ENCODE data around the gene ZNF217. TPM values are rescaled to one million over a fixed set of nuclear protein-coding genes. Genes with fewer than 3 reads are reported as not detected.
"Not testable (repeated sequence)": the region's sequence is repeated elsewhere in the genome, so short reads cannot be mapped to it uniquely, and the experiment has no call there.

The ZNF217 gene
- total and polyA plus RNA-seq, 2 donors (not counting 1 experiment from before 2014, with no cell fraction given) = 14.5 to 22.0 TPM

- H3K4me2 ChIP-seq (ENCODE audit: extremely low read depth, insufficient read depth, low read length) = peak overlapping the region; percentile 77
- not testable (repeated sequence) for H2AFZ ChIP-seq (ENCODE audit: low read length); H3K27me3 ChIP-seq (ENCODE audit: control insufficient read depth, insufficient read depth, low read length); H4K20me1 ChIP-seq (ENCODE audit: control insufficient read depth, extremely low read depth, insufficient read depth, low read length); H3K9ac ChIP-seq (ENCODE audit: insufficient read depth, low read length); H3K36me3 ChIP-seq (ENCODE audit: control insufficient read depth, insufficient read depth, low read length); H3K9me3 ChIP-seq (ENCODE audit: control insufficient read depth, insufficient read depth, low read depth, low read length); DNase-seq (ENCODE audit: low read depth in 2 of 2); H3K4me1 ChIP-seq (ENCODE audit: control insufficient read depth, extremely low read depth, insufficient read depth, low read length)
- H3K4me3 ChIP-seq (replicated peaks in 1 of 4; ENCODE audit: control extremely low read depth in 1 of 4, insufficient read depth in 1 of 4, low read depth in 3 of 4, low read length in 4 of 4) = peak overlapping the region; percentile 3 to 49 (median 31)
- H3K79me2 ChIP-seq (ENCODE audit: control insufficient read depth, insufficient read depth, low read length) = peaks cover 79% of the 10 kb centered on the region
- H3K27ac ChIP-seq (ENCODE audit: insufficient read depth, low read length) = peak overlapping the region; percentile 0
Measured at GRCh38 chr20:53589321-53590065, 4.1 kb downstream of the ZNF217 start.

DNA sequence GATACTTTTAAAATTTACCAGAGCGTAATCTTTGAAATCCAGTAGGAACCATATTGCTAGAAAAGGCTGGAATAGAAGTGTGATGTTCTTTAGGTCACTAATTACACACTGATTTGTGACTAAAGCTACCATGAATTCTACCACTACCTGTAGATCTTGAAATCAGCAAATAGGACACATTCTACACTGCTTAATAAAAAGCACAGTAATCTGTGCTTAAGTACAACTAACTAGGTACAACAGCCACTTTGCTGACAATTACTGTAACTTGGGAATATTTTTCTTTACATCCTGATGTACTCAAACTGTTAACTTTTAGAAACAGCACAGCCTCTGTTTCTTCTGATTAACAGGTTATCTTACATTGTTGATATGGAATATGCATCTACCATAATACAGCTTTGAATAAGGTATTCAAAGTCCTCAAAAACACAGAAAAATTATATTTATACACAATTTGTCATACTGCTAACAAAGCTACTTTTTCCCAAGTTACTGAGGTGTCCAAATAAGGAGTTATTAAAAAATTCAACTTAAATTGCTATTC is 6.4 kb downstream of the ZNF217 start:
- H4K20me1 ChIP-seq (ENCODE audit: control insufficient read depth, extremely low read depth, insufficient read depth, low read length); H3K4me3 ChIP-seq (replicated peaks in 1 of 4; ENCODE audit: control extremely low read depth in 1 of 4, insufficient read depth in 1 of 4, low read depth in 3 of 4, low read length in 4 of 4); H2AFZ ChIP-seq (ENCODE audit: low read length); H3K4me2 ChIP-seq (ENCODE audit: extremely low read depth, insufficient read depth, low read length); H3K9ac ChIP-seq (ENCODE audit: insufficient read depth, low read length); H3K27ac ChIP-seq (ENCODE audit: insufficient read depth, low read length); DNase-seq (ENCODE audit: low read depth in 2 of 2); H3K9me3 ChIP-seq (ENCODE audit: control insufficient read depth, insufficient read depth, low read depth, low read length); H3K36me3 ChIP-seq (ENCODE audit: control insufficient read depth, insufficient read depth, low read length); H3K4me1 ChIP-seq (ENCODE audit: control insufficient read depth, extremely low read depth, insufficient read depth, low read length); H3K27me3 ChIP-seq (ENCODE audit: control insufficient read depth, insufficient read depth, low read length): not testable (repeated sequence)
- peaks cover 83% of the 10 kb centered on the region for H3K79me2 ChIP-seq (ENCODE audit: control insufficient read depth, insufficient read depth, low read length)

DNA sequence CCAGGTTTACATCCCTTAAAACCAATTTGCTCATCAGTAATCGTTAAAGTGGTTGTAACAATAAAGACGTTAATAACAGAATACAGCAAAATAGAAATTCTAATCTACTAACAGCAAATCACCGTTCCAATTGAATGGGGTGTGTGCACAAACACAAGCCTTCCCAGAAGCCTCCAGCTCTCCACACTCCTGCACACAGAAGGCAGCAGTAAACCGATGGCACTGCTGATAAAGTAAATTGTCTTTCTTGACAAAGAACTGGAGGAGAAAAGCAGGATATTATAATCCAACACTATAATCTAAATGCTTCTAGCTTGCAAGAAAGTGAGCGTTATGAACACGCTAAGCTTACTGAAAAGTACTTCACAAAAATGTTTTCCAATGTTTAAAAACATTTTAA is 7.0 kb downstream of the ZNF217 start:
- Histone ChIP-seq H3K9ac (ENCODE audit: insufficient read depth, low read length) (no peak overlapping the region), H3K27me3 (ENCODE audit: control insufficient read depth, insufficient read depth, low read length) (no peaks in the 10 kb centered on the region), H3K79me2 (ENCODE audit: control insufficient read depth, insufficient read depth, low read length) (peaks cover 83% of the 10 kb centered on the region), H3K36me3 (ENCODE audit: control insufficient read depth, insufficient read depth, low read length) (peaks cover 9% of the 10 kb centered on the region), H3K4me3 (replicated peaks in 1 of 4; ENCODE audit: control extremely low read depth in 1 of 4, insufficient read depth in 1 of 4, low read depth in 3 of 4, low read length in 4 of 4) (no peak overlapping the region), H4K20me1 (ENCODE audit: control insufficient read depth, extremely low read depth, insufficient read depth, low read length) (no peaks in the 10 kb centered on the region), H3K27ac (ENCODE audit: insufficient read depth, low read length) (no peak overlapping the region), H2AFZ (ENCODE audit: low read length) (no peak overlapping the region), H3K4me1 (ENCODE audit: control insufficient read depth, extremely low read depth, insufficient read depth, low read length) (peaks cover 11% of the 10 kb centered on the region), H3K4me2 (ENCODE audit: extremely low read depth, insufficient read depth, low read length) (no peak overlapping the region), H3K9me3 (ENCODE audit: control insufficient read depth, insufficient read depth, low read depth, low read length) (no peaks in the 10 kb centered on the region)
- no peak for TF ChIP-seq EZH2 (IDR thresholded peaks at IDR 0.05; ENCODE audit: low read length, missing control alignments)
- no peak for TF ChIP-seq CTCF (conservative IDR thresholded peaks at IDR 0.05 in 1 of 2, IDR thresholded peaks at IDR 0.05 in 1 of 2; ENCODE audit: low read depth in 1 of 2, low read length in 2 of 2)
- DNase-seq (ENCODE audit: low read depth in 2 of 2) = no peak

GRCh38 chr20:53585910-53586309 is 7.7 kb downstream of the ZNF217 start:
- DNase-seq (ENCODE audit: low read depth in 2 of 2); H3K9ac ChIP-seq (ENCODE audit: insufficient read depth, low read length); H3K4me2 ChIP-seq (ENCODE audit: extremely low read depth, insufficient read depth, low read length); H3K4me3 ChIP-seq (replicated peaks in 1 of 4; ENCODE audit: control extremely low read depth in 1 of 4, insufficient read depth in 1 of 4, low read depth in 3 of 4, low read length in 4 of 4); H4K20me1 ChIP-seq (ENCODE audit: control insufficient read depth, extremely low read depth, insufficient read depth, low read length); H3K27me3 ChIP-seq (ENCODE audit: control insufficient read depth, insufficient read depth, low read length); H3K9me3 ChIP-seq (ENCODE audit: control insufficient read depth, insufficient read depth, low read depth, low read length); H2AFZ ChIP-seq (ENCODE audit: low read length): not testable (repeated sequence)
- H3K79me2 ChIP-seq (ENCODE audit: control insufficient read depth, insufficient read depth, low read length) = peaks cover 83% of the 10 kb centered on the region
- peak overlapping the region; percentile 20 for H3K27ac ChIP-seq (ENCODE audit: insufficient read depth, low read length)
- peaks cover 11% of the 10 kb centered on the region for H3K36me3 ChIP-seq (ENCODE audit: control insufficient read depth, insufficient read depth, low read length)
- H3K4me1 ChIP-seq (ENCODE audit: control insufficient read depth, extremely low read depth, insufficient read depth, low read length) = peaks cover 12% of the 10 kb centered on the region

DNA sequence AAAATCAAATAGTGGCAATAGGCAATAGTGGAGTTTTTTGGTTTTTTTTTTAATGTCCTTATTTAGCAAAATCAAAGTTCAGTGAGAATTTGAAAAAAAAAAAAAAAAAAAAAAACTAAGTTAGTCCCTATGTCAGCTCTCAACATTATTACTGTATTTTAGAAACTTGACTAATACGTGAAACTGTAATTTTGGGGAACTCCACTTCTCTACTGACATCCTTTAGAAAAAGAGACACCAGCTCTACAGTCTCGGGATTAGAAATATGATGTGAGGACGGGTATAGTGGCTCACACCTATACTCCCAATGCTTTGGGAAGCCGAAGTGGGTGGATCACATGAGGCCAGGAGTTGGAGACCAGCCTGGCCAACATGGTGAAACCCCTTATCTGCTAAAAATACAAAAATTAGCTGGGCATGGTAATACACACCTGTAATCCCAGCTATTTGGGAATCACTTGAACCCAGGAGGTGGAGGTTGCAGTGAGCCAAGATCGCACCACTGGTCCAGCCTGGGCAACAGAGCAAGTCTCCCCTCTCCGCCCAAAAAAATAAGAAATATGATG is 8.6 kb downstream of the ZNF217 start:
- Histone ChIP-seq H3K4me1 (ENCODE audit: control insufficient read depth, extremely low read depth, insufficient read depth, low read length) (peaks cover 21% of the 10 kb centered on the region), H3K79me2 (ENCODE audit: control insufficient read depth, insufficient read depth, low read length) (peaks cover 85% of the 10 kb centered on the region), H3K36me3 (ENCODE audit: control insufficient read depth, insufficient read depth, low read length) (peaks cover 11% of the 10 kb centered on the region)
- H2AFZ ChIP-seq (ENCODE audit: low read length); DNase-seq (ENCODE audit: low read depth in 2 of 2); H3K9me3 ChIP-seq (ENCODE audit: control insufficient read depth, insufficient read depth, low read depth, low read length); H3K4me2 ChIP-seq (ENCODE audit: extremely low read depth, insufficient read depth, low read length); H3K27me3 ChIP-seq (ENCODE audit: control insufficient read depth, insufficient read depth, low read length); H3K9ac ChIP-seq (ENCODE audit: insufficient read depth, low read length); H3K27ac ChIP-seq (ENCODE audit: insufficient read depth, low read length); H4K20me1 ChIP-seq (ENCODE audit: control insufficient read depth, extremely low read depth, insufficient read depth, low read length); H3K4me3 ChIP-seq (replicated peaks in 1 of 4; ENCODE audit: control extremely low read depth in 1 of 4, insufficient read depth in 1 of 4, low read depth in 3 of 4, low read length in 4 of 4): not testable (repeated sequence)

DNA sequence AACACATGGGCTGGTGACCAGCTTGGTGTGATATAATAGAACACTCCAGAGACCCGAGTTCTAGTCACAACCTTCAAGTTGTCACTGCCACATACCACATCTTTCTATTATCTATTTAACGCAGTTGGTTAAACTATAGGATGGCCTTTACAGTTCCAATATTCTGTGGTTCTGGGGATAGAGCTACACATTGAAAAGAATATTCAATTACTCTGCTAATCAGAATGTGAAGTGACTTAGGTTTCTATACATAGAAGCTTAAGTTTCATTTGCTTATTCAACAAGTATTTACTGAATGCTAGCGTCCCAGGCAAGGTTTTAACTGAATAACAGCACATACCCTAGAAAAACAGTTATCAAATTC is 9.1 kb downstream of the ZNF217 start:
- H3K9me3 ChIP-seq (ENCODE audit: control insufficient read depth, insufficient read depth, low read depth, low read length); DNase-seq (ENCODE audit: low read depth in 2 of 2); H3K9ac ChIP-seq (ENCODE audit: insufficient read depth, low read length); H3K27me3 ChIP-seq (ENCODE audit: control insufficient read depth, insufficient read depth, low read length); H3K4me3 ChIP-seq (replicated peaks in 1 of 4; ENCODE audit: control extremely low read depth in 1 of 4, insufficient read depth in 1 of 4, low read depth in 3 of 4, low read length in 4 of 4); H2AFZ ChIP-seq (ENCODE audit: low read length); H4K20me1 ChIP-seq (ENCODE audit: control insufficient read depth, extremely low read depth, insufficient read depth, low read length); H3K4me2 ChIP-seq (ENCODE audit: extremely low read depth, insufficient read depth, low read length): not testable (repeated sequence)
- Histone ChIP-seq H3K27ac (ENCODE audit: insufficient read depth, low read length) (peak overlapping the region; percentile 19), H3K4me1 (ENCODE audit: control insufficient read depth, extremely low read depth, insufficient read depth, low read length) (peaks cover 24% of the 10 kb centered on the region), H3K36me3 (ENCODE audit: control insufficient read depth, insufficient read depth, low read length) (peaks cover 11% of the 10 kb centered on the region), H3K79me2 (ENCODE audit: control insufficient read depth, insufficient read depth, low read length) (peaks cover 85% of the 10 kb centered on the region)

Data from fibroblast of lung (primary cell).